Hepatocyte (in vitro differentiated cells): ENCODE data around the gene MECR.

ENCODE experiments used
- EZH2 ChIP-seq: fragments of 200-600 bp; sonication (generic); IDR thresholded peaks from 2 replicates; pipeline ENCODE4 v1.6.1; 2016; ENCODE audit warnings: antibody characterized with exemption, mild to moderate bottlenecking, borderline replicate concordance
- TF ChIP-seq, protein P1 (sequence below): fragments of 200-600 bp; sonication (generic); IDR thresholded peaks from 2 replicates; pipeline ENCODE4 v1.5.1; 2016; ENCODE audit warnings: antibody characterized with exemption, mild to moderate bottlenecking; ENCODE audit not compliant: poor library complexity

GRCh38 chr1:29195881-29196291, 34.8 kb downstream of the MECR start:
- no peak for TF ChIP-seq EZH2
- TF ChIP-seq, protein P1, sequence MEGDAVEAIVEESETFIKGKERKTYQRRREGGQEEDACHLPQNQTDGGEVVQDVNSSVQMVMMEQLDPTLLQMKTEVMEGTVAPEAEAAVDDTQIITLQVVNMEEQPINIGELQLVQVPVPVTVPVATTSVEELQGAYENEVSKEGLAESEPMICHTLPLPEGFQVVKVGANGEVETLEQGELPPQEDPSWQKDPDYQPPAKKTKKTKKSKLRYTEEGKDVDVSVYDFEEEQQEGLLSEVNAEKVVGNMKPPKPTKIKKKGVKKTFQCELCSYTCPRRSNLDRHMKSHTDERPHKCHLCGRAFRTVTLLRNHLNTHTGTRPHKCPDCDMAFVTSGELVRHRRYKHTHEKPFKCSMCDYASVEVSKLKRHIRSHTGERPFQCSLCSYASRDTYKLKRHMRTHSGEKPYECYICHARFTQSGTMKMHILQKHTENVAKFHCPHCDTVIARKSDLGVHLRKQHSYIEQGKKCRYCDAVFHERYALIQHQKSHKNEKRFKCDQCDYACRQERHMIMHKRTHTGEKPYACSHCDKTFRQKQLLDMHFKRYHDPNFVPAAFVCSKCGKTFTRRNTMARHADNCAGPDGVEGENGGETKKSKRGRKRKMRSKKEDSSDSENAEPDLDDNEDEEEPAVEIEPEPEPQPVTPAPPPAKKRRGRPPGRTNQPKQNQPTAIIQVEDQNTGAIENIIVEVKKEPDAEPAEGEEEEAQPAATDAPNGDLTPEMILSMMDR, result no peak
